Vagina (tissue), 2 donors: Measurements from ENCODE around the gene PDRG1. TPM values are rescaled to one million over a fixed set of nuclear protein-coding genes. Genes with fewer than 3 reads are reported as not detected.
"Not testable (repeated sequence)": the region's sequence is repeated elsewhere in the genome, so short reads cannot be mapped to it uniquely, and the experiment has no call there.

ENCODE experiments used
- DNase-seq, 2 donors: peaks; one replicate each; pipeline ENCODE4 v3.0.0-alpha.2; 2017; ENCODE audit errors: extremely low spot score in 2 of 2
- H3K27ac ChIP-seq: fragments of 200-600 bp; sonication (generic); one replicate; pipeline ENCODE4 v1.5.1; 2019
- H3K27me3 ChIP-seq: fragments of 200-600 bp; sonication (generic); one replicate; pipeline ENCODE4 v1.5.1; 2019
- H3K36me3 ChIP-seq, 2 donors: fragments of 200-600 bp; sonication (generic); one replicate each; pipeline ENCODE4 v1.5.1; 2017 to 2019
- H3K4me1 ChIP-seq: fragments of 200-600 bp; sonication (generic); one replicate; pipeline ENCODE4 v1.5.1; 2019
- H3K4me3 ChIP-seq, 2 donors: fragments of 200-600 bp; sonication (generic); 1 replicate in 1 of 2; 2 replicates in 1 of 2; pipeline ENCODE4 v1.5.1; 2016 to 2019
- H3K9me3 ChIP-seq: fragments of 200-600 bp; sonication (generic); one replicate; pipeline ENCODE4 v1.5.1; 2019
- POLR2A ChIP-seq, 2 donors: fragments of 450-650 bp; IDR thresholded peaks; one replicate each; pipeline ENCODE4 v1.6.1; 2017; ENCODE audit warnings: antibody characterized with exemption in 2 of 2, mild to moderate bottlenecking in 2 of 2, moderate library complexity in 2 of 2
- POLR2AphosphoS5 ChIP-seq, 2 donors: sonication (generic); formaldehyde crosslinking; IDR thresholded peaks; one replicate each; pipeline ENCODE4 v1.9.0; 2017; ENCODE audit warnings: antibody characterized with exemption in 2 of 2, mild to moderate bottlenecking in 2 of 2, low read depth in 1 of 2; ENCODE audit not compliant: insufficient read depth in 1 of 2
- intact Hi-C: fragments of 100-400 bp; cut with DNase I; formaldehyde crosslinking; loops from one replicate; pipeline ENCODE4 v1.15.1; 2023
- total RNA-seq: library from RNA; depleted of rRNA; stranded (reverse); fragments of >200 nt; gene quantifications from one replicate; pipeline ENCODE4 v1.2.3, GENCODE V29; 2016
- TF ChIP-seq, protein P1 (sequence below), 3 experiments: fragments of 450-650 bp in 2 of 3; fragments of 200-600 bp in 1 of 3; sonication (generic) in 1 of 3; IDR thresholded peaks; one replicate each; pipeline ENCODE4 v1.5.1; 2017 to 2019; ENCODE audit warnings: antibody characterized with exemption in 3 of 3, mild to moderate bottlenecking in 2 of 3, moderate library complexity in 2 of 3

The PDRG1 gene
- total RNA-seq, 1 donor from 2014 or later = 5.9 TPM

DNA sequence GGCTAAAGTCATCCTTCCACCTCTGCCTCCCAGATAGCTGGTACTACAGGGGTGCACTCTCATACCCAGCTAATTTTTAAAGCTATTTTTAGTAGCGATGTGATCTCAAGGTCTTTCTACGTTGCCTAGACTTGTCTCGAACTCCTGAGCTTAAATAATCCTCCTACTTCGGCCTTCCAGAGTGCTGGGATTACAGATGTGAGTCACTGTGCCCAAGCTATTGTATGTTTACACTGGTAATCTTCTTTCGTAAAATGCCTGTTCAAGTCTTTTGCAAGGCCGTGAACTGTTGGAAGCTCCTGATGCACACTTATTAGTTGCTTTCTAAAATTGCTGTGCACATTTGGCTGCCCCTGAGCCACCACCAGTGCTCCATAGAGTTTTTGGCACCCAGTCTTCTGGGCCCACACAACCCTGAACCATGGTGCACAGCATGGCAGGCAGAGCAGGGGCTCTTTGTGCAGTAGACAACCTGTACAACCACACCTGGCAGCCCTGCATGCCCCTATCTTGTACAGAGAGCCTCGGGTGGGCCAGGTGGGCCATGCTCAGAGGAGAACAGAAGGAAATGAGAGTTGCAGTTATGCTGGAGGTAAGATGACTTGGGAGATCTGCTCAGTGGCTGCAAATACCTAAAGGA, 33.3 kb downstream of the PDRG1 start:
- H3K27me3 ChIP-seq = no peaks in the 10 kb centered on the region
- intact Hi-C loops = no loop called here
- no peaks in the 10 kb centered on the region for H3K36me3 ChIP-seq
- no peak overlapping the region for H3K27ac ChIP-seq
- TF ChIP-seq, protein P1, sequence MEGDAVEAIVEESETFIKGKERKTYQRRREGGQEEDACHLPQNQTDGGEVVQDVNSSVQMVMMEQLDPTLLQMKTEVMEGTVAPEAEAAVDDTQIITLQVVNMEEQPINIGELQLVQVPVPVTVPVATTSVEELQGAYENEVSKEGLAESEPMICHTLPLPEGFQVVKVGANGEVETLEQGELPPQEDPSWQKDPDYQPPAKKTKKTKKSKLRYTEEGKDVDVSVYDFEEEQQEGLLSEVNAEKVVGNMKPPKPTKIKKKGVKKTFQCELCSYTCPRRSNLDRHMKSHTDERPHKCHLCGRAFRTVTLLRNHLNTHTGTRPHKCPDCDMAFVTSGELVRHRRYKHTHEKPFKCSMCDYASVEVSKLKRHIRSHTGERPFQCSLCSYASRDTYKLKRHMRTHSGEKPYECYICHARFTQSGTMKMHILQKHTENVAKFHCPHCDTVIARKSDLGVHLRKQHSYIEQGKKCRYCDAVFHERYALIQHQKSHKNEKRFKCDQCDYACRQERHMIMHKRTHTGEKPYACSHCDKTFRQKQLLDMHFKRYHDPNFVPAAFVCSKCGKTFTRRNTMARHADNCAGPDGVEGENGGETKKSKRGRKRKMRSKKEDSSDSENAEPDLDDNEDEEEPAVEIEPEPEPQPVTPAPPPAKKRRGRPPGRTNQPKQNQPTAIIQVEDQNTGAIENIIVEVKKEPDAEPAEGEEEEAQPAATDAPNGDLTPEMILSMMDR (IDR thresholded peaks at IDR 0.05) = no peak
- TF ChIP-seq POLR2AphosphoS5 (IDR thresholded peaks at IDR 0.05; ENCODE audit: insufficient read depth in 1 of 2, low read depth in 1 of 2) (no peak), POLR2A (IDR thresholded peaks at IDR 0.05) (no peak)
- no peaks in the 10 kb centered on the region for H3K4me1 ChIP-seq
- H3K9me3 ChIP-seq = no peaks in the 10 kb centered on the region
- H3K4me3 ChIP-seq = no peak overlapping the region
- no peak for DNase-seq

DNA sequence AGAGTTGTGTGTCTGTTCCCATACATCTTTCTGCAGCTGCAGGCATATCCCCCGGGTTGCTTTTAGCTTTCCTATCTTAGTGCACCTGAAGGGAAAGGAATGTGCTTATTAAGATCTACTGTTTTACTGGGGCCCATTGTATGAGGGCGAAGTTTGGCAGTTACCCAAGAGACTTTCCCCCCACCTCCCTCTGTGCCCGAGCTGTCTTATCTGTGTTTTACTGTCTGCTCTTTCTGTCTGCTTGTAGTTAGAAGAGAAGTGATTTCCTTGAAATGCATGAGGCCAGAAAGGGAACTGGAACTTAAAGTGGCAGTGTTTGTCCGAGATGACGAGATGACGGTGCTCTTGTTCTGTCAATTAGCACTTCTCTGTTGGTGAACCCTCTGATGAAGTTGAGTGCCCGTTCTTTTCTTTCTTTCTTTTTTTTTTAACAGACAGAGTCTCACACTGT, 33.9 kb downstream of the PDRG1 start:
- H3K36me3 ChIP-seq, intact Hi-C loops, H3K4me1 ChIP-seq, H3K27ac ChIP-seq, H3K4me3 ChIP-seq, DNase-seq, H3K9me3 ChIP-seq, H3K27me3 ChIP-seq: not testable (repeated sequence)

- no peaks in the 10 kb centered on the region for H3K27me3 ChIP-seq
- no peaks in the 10 kb centered on the region for H3K36me3 ChIP-seq
- H3K4me3 ChIP-seq = no peak overlapping the region
- H3K9me3 ChIP-seq = no peaks in the 10 kb centered on the region
- H3K27ac ChIP-seq = no peak overlapping the region
- intact Hi-C loops = no loop called here
- H3K4me1 ChIP-seq = no peaks in the 10 kb centered on the region
- no peak for DNase-seq
- TF ChIP-seq, protein P1 (IDR thresholded peaks at IDR 0.05) = no peak
- no peak for TF ChIP-seq POLR2AphosphoS5 (IDR thresholded peaks at IDR 0.05; ENCODE audit: insufficient read depth in 1 of 2, low read depth in 1 of 2)
- no peak for TF ChIP-seq POLR2A (IDR thresholded peaks at IDR 0.05)
Measured at GRCh38 chr20:31916708-31917107, 35.1 kb downstream of the PDRG1 start.

DNA sequence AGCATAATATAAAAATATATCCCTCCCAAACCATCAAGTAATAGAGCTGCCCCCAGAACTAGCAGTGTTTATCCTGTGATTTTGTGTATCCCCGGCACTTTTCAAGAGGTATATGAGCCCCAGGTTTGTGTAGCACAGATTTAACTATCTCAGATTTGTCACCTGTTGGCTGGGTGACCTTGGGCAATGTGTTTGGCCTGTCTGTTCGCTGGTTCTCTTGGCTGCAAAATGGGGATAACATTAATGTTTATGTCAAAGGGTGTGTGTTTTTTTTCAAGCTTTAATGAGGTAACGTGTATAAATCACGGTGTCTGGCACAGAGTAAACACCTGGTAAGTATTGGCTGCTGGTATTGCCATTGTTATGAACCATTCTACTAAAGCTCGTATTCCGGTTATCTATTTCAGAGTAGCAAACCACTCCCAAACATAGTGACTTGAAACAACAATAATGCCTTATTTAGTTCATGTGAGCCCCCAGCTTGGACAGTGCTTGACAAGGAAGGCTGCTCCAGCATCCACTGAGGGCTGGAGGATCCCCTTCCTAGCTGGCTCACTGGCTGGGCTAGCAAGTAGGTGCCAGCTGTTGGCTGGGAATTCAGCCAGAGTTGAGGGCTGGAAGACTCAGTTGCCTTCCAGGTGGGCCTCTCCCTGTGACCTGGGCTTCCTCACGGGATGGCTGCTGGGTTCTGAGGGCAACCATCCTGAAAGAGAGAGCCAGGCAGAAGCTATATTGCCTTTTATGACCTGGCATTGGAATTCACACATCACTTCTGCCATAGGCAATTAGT, 36.2 kb downstream of the PDRG1 start:
- intact Hi-C loops = no loop called here
- Histone ChIP-seq H3K36me3 (no peaks in the 10 kb centered on the region), H3K4me1 (no peaks in the 10 kb centered on the region), H3K27me3 (no peaks in the 10 kb centered on the region), H3K27ac (no peak overlapping the region), H3K9me3 (no peaks in the 10 kb centered on the region), H3K4me3 (no peak overlapping the region)
- no peak for TF ChIP-seq POLR2AphosphoS5 (IDR thresholded peaks at IDR 0.05; ENCODE audit: insufficient read depth in 1 of 2, low read depth in 1 of 2)
- TF ChIP-seq, protein P1 (IDR thresholded peaks at IDR 0.05) = no peak
- TF ChIP-seq POLR2A (IDR thresholded peaks at IDR 0.05) = no peak
- no peak for DNase-seq

DNA sequence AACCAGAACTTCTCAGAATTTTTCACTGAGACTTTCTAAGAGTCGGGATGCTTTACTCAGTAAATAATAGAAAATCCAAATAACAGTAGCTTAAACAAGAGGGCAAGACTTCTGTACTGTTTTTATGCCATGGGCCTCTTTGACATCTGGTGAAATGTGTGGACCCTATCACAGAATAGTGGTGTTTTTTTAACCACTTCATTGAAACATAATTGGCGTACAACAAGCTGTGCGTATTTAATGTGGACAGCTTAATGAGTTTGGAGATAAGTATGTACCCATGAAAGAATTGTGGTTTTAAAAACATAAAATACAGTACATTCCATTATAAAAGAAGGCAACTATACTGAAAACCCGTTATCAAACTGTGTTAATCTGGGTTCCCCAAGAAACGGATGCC, 37.7 kb downstream of the PDRG1 start:
- no peak for TF ChIP-seq POLR2A (IDR thresholded peaks at IDR 0.05)
- TF ChIP-seq, protein P1 (IDR thresholded peaks at IDR 0.05) = no peak
- TF ChIP-seq POLR2AphosphoS5 (IDR thresholded peaks at IDR 0.05; ENCODE audit: insufficient read depth in 1 of 2, low read depth in 1 of 2) = no peak
- no peaks in the 10 kb centered on the region for H3K36me3 ChIP-seq
- intact Hi-C loops = no loop called here
- H3K27me3 ChIP-seq = no peaks in the 10 kb centered on the region
- no peaks in the 10 kb centered on the region for H3K4me1 ChIP-seq
- DNase-seq = no peak
- H3K27ac ChIP-seq = no peak overlapping the region
- H3K9me3 ChIP-seq = no peaks in the 10 kb centered on the region
- no peak overlapping the region for H3K4me3 ChIP-seq
